Measurements from ENCODE around the gene YAF2.

Gene YAF2, protein sequence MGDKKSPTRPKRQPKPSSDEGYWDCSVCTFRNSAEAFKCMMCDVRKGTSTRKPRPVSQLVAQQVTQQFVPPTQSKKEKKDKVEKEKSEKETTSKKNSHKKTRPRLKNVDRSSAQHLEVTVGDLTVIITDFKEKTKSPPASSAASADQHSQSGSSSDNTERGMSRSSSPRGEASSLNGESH

DNA sequence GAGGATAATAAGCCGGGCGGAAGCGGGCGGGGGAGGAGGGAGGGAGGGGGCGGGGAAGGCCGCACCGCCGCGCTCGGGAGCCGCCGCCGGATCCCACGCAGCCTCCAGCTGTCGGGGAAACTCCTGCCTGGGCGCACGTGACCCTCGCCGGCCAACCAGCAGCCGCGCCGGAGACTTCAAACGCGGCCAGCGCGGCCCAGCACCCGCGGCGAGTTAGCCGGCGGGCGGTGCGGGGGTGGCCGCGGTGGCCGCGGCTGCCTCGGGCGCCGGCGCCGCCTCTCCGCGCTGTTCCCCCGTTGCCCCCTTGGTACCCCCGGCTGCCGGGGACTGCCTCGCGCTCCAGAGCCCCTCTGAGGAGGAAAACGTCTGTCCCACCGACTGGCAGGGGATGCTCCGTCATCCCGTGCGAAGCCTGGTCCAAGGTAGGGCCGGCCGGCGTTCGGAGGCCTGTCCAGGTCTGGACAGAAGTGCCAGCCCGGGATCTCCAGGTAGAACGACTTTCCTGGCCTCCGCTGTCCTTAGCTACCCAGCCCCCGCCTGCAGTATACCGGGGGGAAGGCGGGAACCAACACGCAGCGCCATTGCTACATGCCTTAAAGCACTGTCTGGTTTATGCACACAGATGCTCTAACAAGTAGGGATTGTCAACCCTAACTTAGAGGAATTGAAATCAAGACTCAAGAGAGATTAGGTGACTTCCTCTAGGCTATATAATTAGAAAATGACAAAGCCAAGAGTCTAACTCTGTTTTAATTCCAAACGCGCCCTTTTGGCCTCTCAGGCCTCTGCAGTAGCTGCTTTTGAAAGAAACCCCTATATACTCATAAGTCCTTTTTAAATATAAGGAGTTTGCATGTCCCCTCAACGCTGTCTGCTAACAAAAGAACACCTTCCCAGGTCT, at the start of gene YAF2:
TSS of gene YAF2 (minus strand) at position 9 of the 901 bp plus-strand sequence. CDS start 68 bp downstream, outside the sequence.
- DNase-seq: peak; percentile 90 to 93
- intact Hi-C loops (cut with DNase I; ENCODE audit: low total_unique reads): loop anchor here (5.0 kb wide), 1 partner anchor 84 kb away; no protein-coding TSS in a partner anchor
- no peaks in the 10 kb centered on the region for H3K9me3 ChIP-seq
- no peaks in the 10 kb centered on the region for H3K36me3 ChIP-seq
- H3K4me3 ChIP-seq: peak within 1 kb of the TSS; percentile 92 to 94
- peak within 1 kb of the TSS; percentile 90 to 94 for H3K27ac ChIP-seq
- TF ChIP-seq, protein P1, sequence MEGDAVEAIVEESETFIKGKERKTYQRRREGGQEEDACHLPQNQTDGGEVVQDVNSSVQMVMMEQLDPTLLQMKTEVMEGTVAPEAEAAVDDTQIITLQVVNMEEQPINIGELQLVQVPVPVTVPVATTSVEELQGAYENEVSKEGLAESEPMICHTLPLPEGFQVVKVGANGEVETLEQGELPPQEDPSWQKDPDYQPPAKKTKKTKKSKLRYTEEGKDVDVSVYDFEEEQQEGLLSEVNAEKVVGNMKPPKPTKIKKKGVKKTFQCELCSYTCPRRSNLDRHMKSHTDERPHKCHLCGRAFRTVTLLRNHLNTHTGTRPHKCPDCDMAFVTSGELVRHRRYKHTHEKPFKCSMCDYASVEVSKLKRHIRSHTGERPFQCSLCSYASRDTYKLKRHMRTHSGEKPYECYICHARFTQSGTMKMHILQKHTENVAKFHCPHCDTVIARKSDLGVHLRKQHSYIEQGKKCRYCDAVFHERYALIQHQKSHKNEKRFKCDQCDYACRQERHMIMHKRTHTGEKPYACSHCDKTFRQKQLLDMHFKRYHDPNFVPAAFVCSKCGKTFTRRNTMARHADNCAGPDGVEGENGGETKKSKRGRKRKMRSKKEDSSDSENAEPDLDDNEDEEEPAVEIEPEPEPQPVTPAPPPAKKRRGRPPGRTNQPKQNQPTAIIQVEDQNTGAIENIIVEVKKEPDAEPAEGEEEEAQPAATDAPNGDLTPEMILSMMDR (IDR thresholded peaks at IDR 0.05): no peak
- H3K4me1 ChIP-seq: peaks cover 0 to 35% (median 15%) of the 10 kb centered on the region in 4 donors
- no peaks in the 10 kb centered on the region for H3K27me3 ChIP-seq

DNA sequence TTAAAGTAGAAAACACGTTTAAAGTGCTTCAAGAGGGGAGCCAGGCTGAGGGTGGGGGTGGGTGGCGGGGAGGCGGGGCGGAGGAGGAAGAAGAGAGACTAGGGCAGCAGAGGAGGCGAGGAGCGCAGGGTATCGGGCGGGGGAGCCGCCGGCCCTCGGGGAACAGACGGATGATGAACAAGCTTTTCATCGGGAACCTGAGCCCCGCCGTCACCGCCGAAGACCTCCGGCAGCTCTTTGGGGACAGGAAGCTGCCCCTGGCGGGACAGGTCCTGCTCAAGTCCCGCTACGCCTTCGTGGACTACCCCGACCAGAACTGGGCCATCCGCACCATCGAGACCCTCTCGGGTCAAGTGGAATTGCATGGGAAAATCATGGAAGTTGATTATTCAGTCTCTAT, 48.7 kb upstream of the YAF2 start:
- DNase-seq: no peak
- H3K4me1 ChIP-seq: no peaks in the 10 kb centered on the region
- intact Hi-C loops (cut with DNase I; ENCODE audit: low total_unique reads): no loop called here
- H3K36me3 ChIP-seq: no peaks in the 10 kb centered on the region
- H3K27me3 ChIP-seq: no peaks in the 10 kb centered on the region
- H3K27ac ChIP-seq: no peak overlapping the region
- no peak overlapping the region for H3K4me3 ChIP-seq
- TF ChIP-seq, protein P1 (IDR thresholded peaks at IDR 0.05): no peak
- no peaks in the 10 kb centered on the region for H3K9me3 ChIP-seq

DNA sequence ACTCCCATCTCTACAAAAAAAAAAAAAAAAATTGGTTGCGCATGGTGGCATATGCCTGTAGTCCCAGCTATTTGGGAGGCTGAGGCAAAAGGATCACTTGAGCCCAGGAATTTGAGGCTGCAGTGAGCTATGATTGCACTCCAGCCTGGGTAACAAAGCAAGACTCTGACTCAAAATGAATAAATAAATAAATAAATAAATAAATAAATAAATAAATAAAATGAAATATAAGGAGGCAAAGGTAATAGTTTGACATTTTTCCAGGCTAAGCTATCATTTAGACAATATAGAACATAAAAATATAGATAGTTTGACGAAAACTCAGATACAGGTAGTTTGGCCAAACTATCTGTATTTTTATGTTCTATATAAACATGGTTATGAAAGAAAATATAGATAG, 47.4 kb upstream of the YAF2 start:
- no peak for DNase-seq
- Histone ChIP-seq H3K27me3 (no peaks in the 10 kb centered on the region), H3K9me3 (no peaks in the 10 kb centered on the region), H3K36me3 (no peaks in the 10 kb centered on the region), H3K4me3 (no peak overlapping the region), H3K27ac (no peak overlapping the region), H3K4me1 (no peaks in the 10 kb centered on the region)
- TF ChIP-seq, protein P1 (IDR thresholded peaks at IDR 0.05): no peak
- intact Hi-C loops (cut with DNase I; ENCODE audit: low total_unique reads): no loop called here

DNA sequence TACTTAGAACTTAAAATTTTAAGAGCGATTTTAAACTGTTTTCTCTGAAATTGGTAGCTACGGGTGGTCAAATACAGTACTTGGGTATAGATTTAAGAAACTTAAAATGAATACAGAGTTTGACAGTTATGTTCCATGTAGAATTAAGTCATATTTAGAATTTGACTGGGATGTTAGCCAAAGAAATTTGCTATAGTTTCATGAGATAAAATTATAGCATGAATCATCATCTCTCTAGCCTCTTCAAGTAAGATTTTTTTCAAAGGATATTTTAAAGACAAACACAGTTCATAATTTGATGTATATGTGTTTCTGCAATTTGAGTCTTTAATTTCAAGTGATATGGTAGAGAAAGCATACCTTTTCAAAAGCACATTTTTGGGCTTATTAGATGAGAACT, 46.8 kb upstream of the YAF2 start:
- TF ChIP-seq, protein P1 (IDR thresholded peaks at IDR 0.05): no peak
- no peaks in the 10 kb centered on the region for H3K36me3 ChIP-seq
- no peak overlapping the region for H3K27ac ChIP-seq
- intact Hi-C loops (cut with DNase I; ENCODE audit: low total_unique reads): no loop called here
- H3K4me1 ChIP-seq: no peaks in the 10 kb centered on the region
- H3K9me3 ChIP-seq: no peaks in the 10 kb centered on the region
- no peak overlapping the region for H3K4me3 ChIP-seq
- no peak for DNase-seq
- H3K27me3 ChIP-seq: no peaks in the 10 kb centered on the region

DNA sequence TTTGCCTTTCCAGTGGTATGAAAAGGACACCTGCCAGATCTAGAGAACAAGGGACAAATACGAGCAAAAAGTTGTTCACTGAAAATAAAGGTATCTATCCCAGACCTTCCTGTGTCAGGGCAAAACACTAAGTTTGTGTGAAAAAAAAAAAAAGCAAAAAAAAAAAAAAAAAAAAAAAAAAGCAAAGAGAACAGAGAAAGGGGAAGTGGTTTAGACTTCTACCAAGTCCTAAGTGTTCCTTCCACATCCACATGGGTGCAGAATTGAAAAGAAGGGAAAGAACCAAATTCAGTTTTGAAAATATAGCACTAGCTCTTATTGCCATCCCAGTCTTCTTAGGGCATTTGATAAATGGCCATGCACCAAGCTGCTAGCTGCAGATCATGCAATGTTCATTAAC, 46.1 kb upstream of the YAF2 start:
- Histone ChIP-seq H3K9me3 (no peaks in the 10 kb centered on the region), H3K27ac (no peak overlapping the region), H3K27me3 (no peaks in the 10 kb centered on the region), H3K4me3 (no peak overlapping the region), H3K36me3 (no peaks in the 10 kb centered on the region), H3K4me1 (no peaks in the 10 kb centered on the region)
- intact Hi-C loops (cut with DNase I; ENCODE audit: low total_unique reads): no loop called here
- TF ChIP-seq, protein P1 (IDR thresholded peaks at IDR 0.05): no peak
- no peak for DNase-seq
